ENCODE results near the gene RTP5. TPM values are rescaled to one million over a fixed set of nuclear protein-coding genes. Genes with fewer than 3 reads are reported as not detected.

Gene RTP5
- total and polyA plus RNA-seq, 2 donors (not counting 1 experiment from before 2014, with no cell fraction given): not detected

- H3K9ac ChIP-seq (ENCODE audit: low read length): no peak overlapping the region
- H3K4me1 ChIP-seq (ENCODE audit: control insufficient read depth in 2 of 2, insufficient read depth in 2 of 2, low read length in 2 of 2): peaks cover 8 to 26% of the 10 kb centered on the region in 2 donors
- H3K4me2 ChIP-seq (replicated peaks; ENCODE audit: low read depth, low read length, poor library complexity, severe bottlenecking): peak overlapping the region; percentile 44
- peaks cover 0 to 12% (median 3%) of the 10 kb centered on the region in 4 experiments for H3K27me3 ChIP-seq (replicated peaks in 1 of 4; ENCODE audit: control extremely low read depth in 1 of 4, control insufficient read depth in 3 of 4, insufficient read depth in 4 of 4, low read length in 3 of 4)
- Mint-ChIP-seq H3K4me1 (peaks cover 9% of the 10 kb centered on the region), H3K27me3 (no peaks in the 10 kb centered on the region), H3K27ac (peak overlapping the region; percentile 80), H3K9me3 (ENCODE audit: insufficient read depth) (no peaks in the 10 kb centered on the region), H3K4me3 (peak overlapping the region; percentile 26)
- H3K4me3 ChIP-seq (ENCODE audit: control extremely low read depth in 1 of 5, extremely low read depth in 1 of 5, insufficient read depth in 1 of 5, low read depth in 2 of 5, low read length in 4 of 5): no peak overlapping the region
- H3K36me3 ChIP-seq (replicated peaks in 1 of 2; ENCODE audit: control extremely low read depth in 1 of 2, control insufficient read depth in 1 of 2, extremely low read depth in 1 of 2, insufficient read depth in 2 of 2, low read length in 1 of 2): no peaks in the 10 kb centered on the region
- DNase-seq (no peak), ATAC-seq (ENCODE audit: low read depth) (no peak)
- ChIA-PET CTCF (interaction anchor here (0.5 kb wide), 1 partner anchor 76 kb away, joined by 3 read pairs; no protein-coding TSS in a partner anchor), POLR2A (no interaction called here)
- peaks cover 0 to 9% (median 0%) of the 10 kb centered on the region in 3 donors for H3K9me3 ChIP-seq (ENCODE audit: control extremely low read depth in 1 of 3, control insufficient read depth in 2 of 3, insufficient read depth in 1 of 3, low read length in 2 of 3)
- intact Hi-C loops (cut with micrococcal nuclease): no loop called here
- H3K27ac ChIP-seq (ENCODE audit: low read length in 2 of 2): no peak overlapping the region
- TF ChIP-seq EZH2 (IDR thresholded peaks at IDR 0.05; ENCODE audit: borderline replicate concordance, insufficient read depth, low read depth, low read length, poor library complexity, severe bottlenecking) (no peak), CTCF (IDR thresholded peaks at IDR 0.05) (no peak)
- H2AFZ ChIP-seq (ENCODE audit: insufficient read depth, low read depth, low read length, poor library complexity, severe bottlenecking): peak overlapping the region; percentile 50
- H4K20me1 ChIP-seq (ENCODE audit: control insufficient read depth, insufficient read depth, low read length, poor library complexity, severe bottlenecking): no peaks in the 10 kb centered on the region
- WGBS (ENCODE audit: insufficient coverage): 55% methylated on average over 35 of the region's 38 CpGs
- no peaks in the 10 kb centered on the region for H3K79me2 ChIP-seq (ENCODE audit: control insufficient read depth, insufficient read depth, low read length)
Observed at GRCh38 chr2:241871538-241872312, 2.2 kb downstream of the RTP5 start.

GRCh38 chr2:241872313-241872642 lies 2.7 kb downstream of the RTP5 start:
- Histone ChIP-seq H3K36me3 (replicated peaks in 1 of 2; ENCODE audit: control extremely low read depth in 1 of 2, control insufficient read depth in 1 of 2, extremely low read depth in 1 of 2, insufficient read depth in 2 of 2, low read length in 1 of 2) (no peaks in the 10 kb centered on the region), H3K4me2 (replicated peaks; ENCODE audit: low read depth, low read length, poor library complexity, severe bottlenecking) (no peak overlapping the region), H3K79me2 (ENCODE audit: control insufficient read depth, insufficient read depth, low read length) (no peaks in the 10 kb centered on the region), H3K9ac (ENCODE audit: low read length) (no peak overlapping the region), H3K4me3 (ENCODE audit: control extremely low read depth in 1 of 5, extremely low read depth in 1 of 5, insufficient read depth in 1 of 5, low read depth in 2 of 5, low read length in 4 of 5) (no peak overlapping the region), H3K27ac (ENCODE audit: low read length in 2 of 2) (no peak overlapping the region), H2AFZ (ENCODE audit: insufficient read depth, low read depth, low read length, poor library complexity, severe bottlenecking) (no peak overlapping the region), H3K27me3 (replicated peaks in 1 of 4; ENCODE audit: control extremely low read depth in 1 of 4, control insufficient read depth in 3 of 4, insufficient read depth in 4 of 4, low read length in 3 of 4) (peaks cover 0 to 8% (median 2%) of the 10 kb centered on the region in 4 experiments), H3K9me3 (ENCODE audit: control extremely low read depth in 1 of 3, control insufficient read depth in 2 of 3, insufficient read depth in 1 of 3, low read length in 2 of 3) (peaks cover 0 to 9% (median 0%) of the 10 kb centered on the region in 3 donors), H4K20me1 (ENCODE audit: control insufficient read depth, insufficient read depth, low read length, poor library complexity, severe bottlenecking) (no peaks in the 10 kb centered on the region), H3K4me1 (ENCODE audit: control insufficient read depth in 2 of 2, insufficient read depth in 2 of 2, low read length in 2 of 2) (peaks cover 8 to 21% of the 10 kb centered on the region in 2 donors)
- intact Hi-C loops (cut with micrococcal nuclease): no loop called here
- TF ChIP-seq CTCF (IDR thresholded peaks at IDR 0.05): no peak
- no peak for TF ChIP-seq EZH2 (IDR thresholded peaks at IDR 0.05; ENCODE audit: borderline replicate concordance, insufficient read depth, low read depth, low read length, poor library complexity, severe bottlenecking)
- Mint-ChIP-seq H3K9me3 (ENCODE audit: insufficient read depth) (no peaks in the 10 kb centered on the region), H3K27ac (no peak overlapping the region), H3K4me1 (peaks cover 10% of the 10 kb centered on the region), H3K27me3 (no peaks in the 10 kb centered on the region), H3K4me3 (no peak overlapping the region)
- 89% methylated on average over 15 of the region's 15 CpGs for WGBS (ENCODE audit: insufficient coverage)
- ATAC-seq (ENCODE audit: low read depth) (no peak), DNase-seq (no peak)
- ChIA-PET CTCF (no interaction called here), POLR2A (no interaction called here)

All from B cell (primary cell).